Hepatocyte (in vitro differentiated cells): ENCODE data around the gene C6orf136. TPM values are rescaled to one million over a fixed set of nuclear protein-coding genes. Genes with fewer than 3 reads are reported as not detected.

Source experiments
- DNase-seq: peaks from one replicate; pipeline ENCODE4 v3.0.0-alpha.2; 2016; ENCODE audit warnings: low spot score
- H2AFZ ChIP-seq: fragments of 200-600 bp; sonication (generic); 2 replicates; pipeline ENCODE4 v1.6.0; 2016; ENCODE audit warnings: antibody characterized with exemption, mild to moderate bottlenecking
- H3K27ac ChIP-seq: fragments of 200-600 bp; sonication (generic); 2 replicates; pipeline ENCODE4 v1.5.1; 2016; ENCODE audit warnings: mild to moderate bottlenecking
- H3K27me3 ChIP-seq: fragments of 200-600 bp; sonication (generic); 2 replicates; pipeline ENCODE4 v1.6.1; 2016
- H3K36me3 ChIP-seq: fragments of 200-600 bp; sonication (generic); replicated peaks from 2 replicates; pipeline ENCODE4 v1.5.1; 2016; ENCODE audit warnings: low read depth; ENCODE audit not compliant: insufficient read depth
- H3K4me1 ChIP-seq: fragments of 200-600 bp; sonication (generic); 2 replicates; pipeline ENCODE4 v1.5.1; 2016; ENCODE audit warnings: mild to moderate bottlenecking, moderate library complexity; ENCODE audit not compliant: insufficient read depth
- H3K4me2 ChIP-seq: fragments of 200-600 bp; sonication (generic); 2 replicates; pipeline ENCODE4 v1.6.0; 2016
- H3K4me3 ChIP-seq: fragments of 200-600 bp; sonication (generic); 2 replicates; pipeline ENCODE4 v1.5.1; 2016; ENCODE audit warnings: mild to moderate bottlenecking
- H3K79me2 ChIP-seq: fragments of 200-600 bp; sonication (generic); 2 replicates; pipeline ENCODE4 v1.6.0; 2017; ENCODE audit warnings: mild to moderate bottlenecking
- H3K9me2 ChIP-seq: fragments of 200-600 bp; sonication (generic); replicated peaks from 2 replicates; pipeline ENCODE4 v1.6.0; 2017; ENCODE audit warnings: mild to moderate bottlenecking; ENCODE audit not compliant: insufficient read depth
- H3K9me3 ChIP-seq: fragments of 200-600 bp; sonication (generic); 2 replicates; pipeline ENCODE4 v1.5.1; 2016; ENCODE audit warnings: low read depth, mild to moderate bottlenecking
- H4K20me1 ChIP-seq: fragments of 200-600 bp; sonication (generic); 2 replicates; pipeline ENCODE4 v1.6.0; 2016; ENCODE audit warnings: mild to moderate bottlenecking; ENCODE audit not compliant: insufficient read depth, poor library complexity, severe bottlenecking
- CTCF ChIP-seq: fragments of 200-600 bp; sonication (generic); IDR thresholded peaks from 2 replicates; pipeline ENCODE4 v1.5.1; 2016; ENCODE audit warnings: antibody characterized with exemption, mild to moderate bottlenecking; ENCODE audit not compliant: poor library complexity
- EZH2 ChIP-seq: fragments of 200-600 bp; sonication (generic); IDR thresholded peaks from 2 replicates; pipeline ENCODE4 v1.6.1; 2016; ENCODE audit warnings: antibody characterized with exemption, mild to moderate bottlenecking, borderline replicate concordance
- EZH2phosphoT487 ChIP-seq: fragments of 200-600 bp; sonication (generic); IDR thresholded peaks from one replicate; pipeline ENCODE4 v1.6.1; 2018; ENCODE audit warnings: antibody characterized with exemption, mild to moderate bottlenecking, low read depth, moderate library complexity; ENCODE audit not compliant: unreplicated experiment, severe bottlenecking
- WGBS: methylation state at CpG from one replicate; pipeline ENCODE4 v1.1.6; 2016; ENCODE audit warnings: low lambda C conversion rate; ENCODE audit errors: missing lambda C conversion rate; 5-methylcytosine and 5-hydroxymethylcytosine counted together
- polyA plus RNA-seq: library from polyadenylated mRNA; unstranded; fragments of >200 nt; fragmentation: Nextera tagmentation; extraction: Ambion mirVana; gene quantifications from 2 replicates; pipeline ENCODE4 v1.2.1, GENCODE V29; 2016
- total RNA-seq: library from RNA; depleted of rRNA; stranded (reverse); fragments of >200 nt; gene quantifications from 2 replicates; pipeline ENCODE4 v1.2.3, GENCODE V29; 2014

C6orf136 gene
- total and polyA plus RNA-seq, 2 experiments from 2014 or later, result 8.7 to 16.9 TPM

GRCh38 chr6:30601815-30602641 lies 44.9 kb upstream of the C6orf136 start:
- Histone ChIP-seq H3K4me1 (no peaks in the 10 kb centered on the region), H3K9me3 (no peaks in the 10 kb centered on the region), H3K9me2 (no peaks in the 10 kb centered on the region), H2AFZ (no peak overlapping the region), H3K36me3 (peaks cover 4% of the 10 kb centered on the region), H3K4me3 (no peak overlapping the region), H3K27ac (no peak overlapping the region), H4K20me1 (peaks cover 22% of the 10 kb centered on the region), H3K4me2 (no peak overlapping the region), H3K27me3 (no peaks in the 10 kb centered on the region), H3K79me2 (no peaks in the 10 kb centered on the region)
- WGBS, result 98% methylated on average over 33 of the region's 39 CpGs
- no peak for TF ChIP-seq EZH2phosphoT487
- TF ChIP-seq EZH2, result no peak
- no peak for TF ChIP-seq CTCF
- no peak for DNase-seq

DNA sequence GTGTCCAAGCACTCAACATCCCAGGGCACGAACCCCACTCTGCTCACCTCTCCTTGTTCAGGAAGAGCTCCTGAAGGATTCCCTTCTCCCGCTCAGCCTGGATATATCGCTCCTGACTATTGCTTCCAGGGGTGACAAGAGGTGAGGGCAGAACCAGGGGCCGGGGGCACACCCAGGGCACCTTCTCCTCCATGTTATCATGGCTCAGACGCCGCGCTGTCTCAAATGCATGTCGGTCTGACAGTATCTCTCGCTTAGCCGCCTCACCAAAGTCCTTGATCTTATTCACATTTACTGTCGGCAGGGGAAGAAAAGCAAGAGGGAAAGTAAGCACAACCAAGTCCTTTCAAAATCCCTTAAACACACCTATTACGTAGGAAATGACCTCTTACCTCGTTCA lies 43.0 kb upstream of the C6orf136 start:
- H3K4me2 ChIP-seq, result no peak overlapping the region
- no peaks in the 10 kb centered on the region for H3K79me2 ChIP-seq
- TF ChIP-seq EZH2 (no peak), EZH2phosphoT487 (no peak), CTCF (no peak)
- H3K9me2 ChIP-seq, result no peaks in the 10 kb centered on the region
- H3K27ac ChIP-seq, result no peak overlapping the region
- WGBS, result 97% methylated on average over 12 of the region's 13 CpGs
- H3K9me3 ChIP-seq, result no peaks in the 10 kb centered on the region
- no peak overlapping the region for H3K4me3 ChIP-seq
- H3K27me3 ChIP-seq, result no peaks in the 10 kb centered on the region
- H2AFZ ChIP-seq, result no peak overlapping the region
- no peak for DNase-seq
- peaks cover 30% of the 10 kb centered on the region for H4K20me1 ChIP-seq
- H3K36me3 ChIP-seq, result peaks cover 4% of the 10 kb centered on the region
- H3K4me1 ChIP-seq, result no peaks in the 10 kb centered on the region

GRCh38 chr6:30610065-30610464 lies 36.9 kb upstream of the C6orf136 start:
- Histone ChIP-seq H3K4me3 (no peak overlapping the region), H2AFZ (no peak overlapping the region), H3K79me2 (peaks cover 16% of the 10 kb centered on the region), H3K27me3 (no peaks in the 10 kb centered on the region), H3K4me1 (peaks cover 13% of the 10 kb centered on the region), H3K36me3 (no peaks in the 10 kb centered on the region), H3K9me2 (no peaks in the 10 kb centered on the region), H4K20me1 (peaks cover 37% of the 10 kb centered on the region), H3K9me3 (no peaks in the 10 kb centered on the region), H3K27ac (no peak overlapping the region), H3K4me2 (no peak overlapping the region)
- 94% methylated on average over 4 of the region's 4 CpGs for WGBS
- no peak for TF ChIP-seq EZH2
- TF ChIP-seq EZH2phosphoT487, result no peak
- no peak for TF ChIP-seq CTCF
- no peak for DNase-seq
